Uterus (tissue), 2 donors: ENCODE measurements around the gene HIVEP3.

Experiments
- CTCF ChIP-seq, 4 experiments: fragments of 200-600 bp in 2 of 4; fragments of 450-650 bp in 2 of 4; sonication (generic) in 2 of 4; IDR thresholded peaks; one replicate each; pipeline ENCODE4 v1.5.1; 2016 to 2019; ENCODE audit warnings: antibody characterized with exemption in 4 of 4, mild to moderate bottlenecking in 2 of 4, moderate library complexity in 1 of 4
- POLR2A ChIP-seq, 2 donors: fragments of 450-650 bp; IDR thresholded peaks; one replicate each; pipeline ENCODE4 v1.6.1; 2016; ENCODE audit warnings: antibody characterized with exemption in 2 of 2, mild to moderate bottlenecking in 1 of 2, moderate library complexity in 1 of 2

GRCh38 chr1:41931578-41931977 is 12.9 kb upstream of the HIVEP3 start:
- TF ChIP-seq POLR2A (IDR thresholded peaks at IDR 0.05) (no peak), CTCF (IDR thresholded peaks at IDR 0.05) (no peak)
